ENCODE results near the gene SCG5. TPM values are rescaled to one million over a fixed set of nuclear protein-coding genes. Genes with fewer than 3 reads are reported as not detected.

SCG5 gene
- total RNA-seq, 1 experiment from 2014 or later, result 23.9 TPM

DNA sequence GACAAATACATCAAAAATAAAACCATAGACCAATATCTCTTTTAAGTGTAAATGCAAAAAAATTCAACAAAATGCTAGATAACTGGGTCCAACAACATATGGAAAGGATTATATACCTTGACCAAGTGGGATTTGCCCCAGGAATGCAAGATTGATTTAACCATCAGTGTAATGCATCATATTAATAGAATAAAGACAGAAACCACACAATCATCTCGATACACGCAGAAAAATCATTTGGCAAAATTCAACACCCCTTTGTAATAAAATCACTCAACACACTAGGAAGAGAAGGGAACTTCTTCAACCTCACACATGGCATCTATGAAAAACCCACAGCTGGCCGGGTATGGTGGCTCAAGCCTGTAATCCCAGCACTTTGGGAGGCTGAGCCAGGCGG lies 95.8 kb downstream of the SCG5 start:
- H3K4ac ChIP-seq (ENCODE audit: low read depth, low read length), result no peak overlapping the region
- no peak overlapping the region for H2BK20ac ChIP-seq (ENCODE audit: low read depth, low read length, poor library complexity, severe bottlenecking)
- TF ChIP-seq, protein P1, sequence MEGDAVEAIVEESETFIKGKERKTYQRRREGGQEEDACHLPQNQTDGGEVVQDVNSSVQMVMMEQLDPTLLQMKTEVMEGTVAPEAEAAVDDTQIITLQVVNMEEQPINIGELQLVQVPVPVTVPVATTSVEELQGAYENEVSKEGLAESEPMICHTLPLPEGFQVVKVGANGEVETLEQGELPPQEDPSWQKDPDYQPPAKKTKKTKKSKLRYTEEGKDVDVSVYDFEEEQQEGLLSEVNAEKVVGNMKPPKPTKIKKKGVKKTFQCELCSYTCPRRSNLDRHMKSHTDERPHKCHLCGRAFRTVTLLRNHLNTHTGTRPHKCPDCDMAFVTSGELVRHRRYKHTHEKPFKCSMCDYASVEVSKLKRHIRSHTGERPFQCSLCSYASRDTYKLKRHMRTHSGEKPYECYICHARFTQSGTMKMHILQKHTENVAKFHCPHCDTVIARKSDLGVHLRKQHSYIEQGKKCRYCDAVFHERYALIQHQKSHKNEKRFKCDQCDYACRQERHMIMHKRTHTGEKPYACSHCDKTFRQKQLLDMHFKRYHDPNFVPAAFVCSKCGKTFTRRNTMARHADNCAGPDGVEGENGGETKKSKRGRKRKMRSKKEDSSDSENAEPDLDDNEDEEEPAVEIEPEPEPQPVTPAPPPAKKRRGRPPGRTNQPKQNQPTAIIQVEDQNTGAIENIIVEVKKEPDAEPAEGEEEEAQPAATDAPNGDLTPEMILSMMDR (conservative IDR thresholded peaks at IDR 0.05), result no peak
- no peak overlapping the region for H2BK12ac ChIP-seq (ENCODE audit: insufficient read length, low read depth, low read length)
- H2AK5ac ChIP-seq (ENCODE audit: insufficient read length, low read length), result no peak overlapping the region
- no peak overlapping the region for H2BK120ac ChIP-seq (ENCODE audit: low read depth, low read length, poor library complexity, severe bottlenecking)
- peaks cover 3 to 7% of the 10 kb centered on the region in 2 experiments; a peak in 4 of 5 replicates for H3K9me3 Mint-ChIP-seq
- H3K18ac ChIP-seq (ENCODE audit: insufficient read length, low read depth, low read length), result no peak overlapping the region
- no peak overlapping the region for H3K23ac ChIP-seq (ENCODE audit: insufficient read length, low read depth, low read length)
- no peaks in the 10 kb centered on the region for H3K9me3 ChIP-seq (ENCODE audit: control insufficient read depth, low read depth, low read length)
- H3K27ac Mint-ChIP-seq, result no peak overlapping the region
- no peak overlapping the region for H3K9ac ChIP-seq (ENCODE audit: extremely low read depth, insufficient read length, low read length)
- no peak overlapping the region for H3K27ac ChIP-seq (ENCODE audit: insufficient read length, low read depth, low read length)
- no peak overlapping the region for H3K56ac ChIP-seq (ENCODE audit: insufficient read length, low read depth, low read length)
- 0 out of 7 replicates have a peak, but pooled peaks cover 0 to 4% (median 0%) of the 10 kb centered on the region in 3 experiments for H3K36me3 Mint-ChIP-seq (ENCODE audit: insufficient read depth in 1 of 3, low read depth in 3 of 3)
- no peak overlapping the region for H4K5ac ChIP-seq (ENCODE audit: insufficient read length, low read depth, low read length)
- H3K79me1 ChIP-seq (ENCODE audit: insufficient read depth, low read depth, low read length, poor library complexity, severe bottlenecking), result no peaks in the 10 kb centered on the region
- no CpG with 5 or more reads among the region's 4 CpGs for WGBS (ENCODE audit: extremely low coverage, insufficient read length, low lambda C conversion rate)
- H3K4me1 ChIP-seq (ENCODE audit: insufficient read depth, low read length), result no peaks in the 10 kb centered on the region
- DNase-seq, result no peak
- no peaks in the 10 kb centered on the region for H3K79me2 ChIP-seq (ENCODE audit: insufficient read depth, low read length)
- H4K20me1 ChIP-seq (ENCODE audit: control insufficient read depth, insufficient read depth, insufficient read length), result no peaks in the 10 kb centered on the region
- H3K27me3 Mint-ChIP-seq (ENCODE audit: low read depth), result peaks cover 2% of the 10 kb centered on the region
- H2AFZ ChIP-seq (ENCODE audit: low read length), result no peak overlapping the region
- peaks cover 5 to 7% of the 10 kb centered on the region in 2 experiments for H3K4me1 Mint-ChIP-seq
- H2BK15ac ChIP-seq (ENCODE audit: low read depth, low read length), result no peak overlapping the region
- H3K27me3 ChIP-seq (ENCODE audit: insufficient read depth, low read length), result no peaks in the 10 kb centered on the region
- H3K4me3 Mint-ChIP-seq, result no peak overlapping the region
- H3K14ac ChIP-seq (ENCODE audit: insufficient read depth, low read length), result no peak overlapping the region
- no peak overlapping the region for H2BK5ac ChIP-seq (ENCODE audit: insufficient read length, low read length)
- H3T11ph ChIP-seq (ENCODE audit: low read length), result no peak overlapping the region
- H3K4me2 ChIP-seq (ENCODE audit: insufficient read depth, insufficient read length, low read length), result no peak overlapping the region
- H4K8ac ChIP-seq (replicated peaks; ENCODE audit: insufficient read length, low read depth, low read length), result no peak overlapping the region
- H3K23me2 ChIP-seq (ENCODE audit: insufficient read length, low read depth, low read length, poor library complexity, severe bottlenecking), result no peaks in the 10 kb centered on the region
- no peak overlapping the region for H4K91ac ChIP-seq (ENCODE audit: insufficient read length, low read depth, low read length)

All from H9 (cell line).